ENCODE data around the gene FALEC.

The FALEC gene

GRCh38 chr1:150484861-150485260 is 30.7 kb upstream of the FALEC start:
- no peak overlapping the region for H3K9ac ChIP-seq (ENCODE audit: low read depth, low read length)

GRCh38 chr1:150486966-150487762 is 28.4 kb upstream of the FALEC start, which contains the start of gene TARS2:
Gene TARS2, plus strand, starts transcription at chr1:150487419. Its CDS starts 32 bp downstream, at chr1:150487451.
- Histone ChIP-seq H3K27me3 (ENCODE audit: control insufficient read depth, insufficient read depth, low read length) (no peaks in the 10 kb centered on the region), H3K36me3 (ENCODE audit: control insufficient read depth, insufficient read depth, low read length) (peaks cover 23% of the 10 kb centered on the region), H3K4me3 (ENCODE audit: low read depth, low read length) (peak within 1 kb of the TSS; percentile 85), H3K9ac (ENCODE audit: low read depth, low read length) (peak within 1 kb of the TSS; percentile 84), H3K4me1 (ENCODE audit: control insufficient read depth, insufficient read depth, low read length) (no peaks in the 10 kb centered on the region), H3K9me3 (ENCODE audit: control insufficient read depth, insufficient read depth, low read length) (no peaks in the 10 kb centered on the region)

More at GRCh38 chr1:150484861-150485260, 30.7 kb upstream of the FALEC start:
- no peaks in the 10 kb centered on the region for H3K27me3 ChIP-seq (ENCODE audit: control insufficient read depth, insufficient read depth, low read length)
- H3K9me3 ChIP-seq (ENCODE audit: control insufficient read depth, insufficient read depth, low read length) = no peaks in the 10 kb centered on the region
- H3K36me3 ChIP-seq (ENCODE audit: control insufficient read depth, insufficient read depth, low read length) = peaks cover 11% of the 10 kb centered on the region
- H3K4me3 ChIP-seq (ENCODE audit: low read depth, low read length) = no peak overlapping the region
- H3K4me1 ChIP-seq (ENCODE audit: control insufficient read depth, insufficient read depth, low read length) = no peaks in the 10 kb centered on the region

GRCh38 chr1:150487763-150488115 is 27.8 kb upstream of the FALEC start:
- no peaks in the 10 kb centered on the region for H3K4me1 ChIP-seq (ENCODE audit: control insufficient read depth, insufficient read depth, low read length)

GRCh38 chr1:150493175-150493574 is 22.4 kb upstream of the FALEC start:
- Histone ChIP-seq H3K36me3 (ENCODE audit: control insufficient read depth, insufficient read depth, low read length) (peaks cover 49% of the 10 kb centered on the region), H3K4me3 (ENCODE audit: low read depth, low read length) (no peak overlapping the region)

More at GRCh38 chr1:150487763-150488115, 27.8 kb upstream of the FALEC start:
- Histone ChIP-seq H3K4me3 (ENCODE audit: low read depth, low read length) (peak overlapping the region; percentile 85), H3K9ac (ENCODE audit: low read depth, low read length) (peak overlapping the region; percentile 84), H3K9me3 (ENCODE audit: control insufficient read depth, insufficient read depth, low read length) (no peaks in the 10 kb centered on the region), H3K36me3 (ENCODE audit: control insufficient read depth, insufficient read depth, low read length) (peaks cover 27% of the 10 kb centered on the region), H3K27me3 (ENCODE audit: control insufficient read depth, insufficient read depth, low read length) (no peaks in the 10 kb centered on the region)

GRCh38 chr1:150498342-150498741 is 17.2 kb upstream of the FALEC start:
- Histone ChIP-seq H3K9me3 (ENCODE audit: control insufficient read depth, insufficient read depth, low read length) (no peaks in the 10 kb centered on the region), H3K27me3 (ENCODE audit: control insufficient read depth, insufficient read depth, low read length) (no peaks in the 10 kb centered on the region), H3K9ac (ENCODE audit: low read depth, low read length) (no peak overlapping the region), H3K4me1 (ENCODE audit: control insufficient read depth, insufficient read depth, low read length) (no peaks in the 10 kb centered on the region), H3K4me3 (ENCODE audit: low read depth, low read length) (no peak overlapping the region), H3K36me3 (ENCODE audit: control insufficient read depth, insufficient read depth, low read length) (peaks cover 35% of the 10 kb centered on the region)

More at GRCh38 chr1:150493175-150493574, 22.4 kb upstream of the FALEC start:
- no peaks in the 10 kb centered on the region for H3K4me1 ChIP-seq (ENCODE audit: control insufficient read depth, insufficient read depth, low read length)
- no peaks in the 10 kb centered on the region for H3K9me3 ChIP-seq (ENCODE audit: control insufficient read depth, insufficient read depth, low read length)
- no peak overlapping the region for H3K9ac ChIP-seq (ENCODE audit: low read depth, low read length)
- no peaks in the 10 kb centered on the region for H3K27me3 ChIP-seq (ENCODE audit: control insufficient read depth, insufficient read depth, low read length)

GRCh38 chr1:150505431-150505830 is 10.1 kb upstream of the FALEC start:
- Histone ChIP-seq H3K4me3 (ENCODE audit: low read depth, low read length) (no peak overlapping the region), H3K9me3 (ENCODE audit: control insufficient read depth, insufficient read depth, low read length) (no peaks in the 10 kb centered on the region), H3K36me3 (ENCODE audit: control insufficient read depth, insufficient read depth, low read length) (peaks cover 36% of the 10 kb centered on the region), H3K9ac (ENCODE audit: low read depth, low read length) (no peak overlapping the region), H3K27me3 (ENCODE audit: control insufficient read depth, insufficient read depth, low read length) (no peaks in the 10 kb centered on the region), H3K4me1 (ENCODE audit: control insufficient read depth, insufficient read depth, low read length) (no peaks in the 10 kb centered on the region)

- Histone ChIP-seq H3K9me3 (ENCODE audit: control insufficient read depth, insufficient read depth, low read length) (no peaks in the 10 kb centered on the region), H3K4me1 (ENCODE audit: control insufficient read depth, insufficient read depth, low read length) (no peaks in the 10 kb centered on the region), H3K27me3 (ENCODE audit: control insufficient read depth, insufficient read depth, low read length) (no peaks in the 10 kb centered on the region), H3K36me3 (ENCODE audit: control insufficient read depth, insufficient read depth, low read length) (peaks cover 33% of the 10 kb centered on the region), H3K9ac (ENCODE audit: low read depth, low read length) (no peak within 1 kb of the TSS), H3K4me3 (ENCODE audit: low read depth, low read length) (no peak within 1 kb of the TSS)
These were observed 7.4 kb upstream of the FALEC start, which contains the start of gene ECM1 for GRCh38 chr1:150507912-150508864. Gene ECM1, plus strand, starts transcription at chr1:150508109. Its CDS starts 101 bp downstream, at chr1:150508210.

- Histone ChIP-seq H3K4me3 (ENCODE audit: low read depth, low read length) (no peak overlapping the region), H3K4me1 (ENCODE audit: control insufficient read depth, insufficient read depth, low read length) (no peaks in the 10 kb centered on the region), H3K36me3 (ENCODE audit: control insufficient read depth, insufficient read depth, low read length) (peaks cover 28% of the 10 kb centered on the region), H3K27me3 (ENCODE audit: control insufficient read depth, insufficient read depth, low read length) (no peaks in the 10 kb centered on the region), H3K9ac (ENCODE audit: low read depth, low read length) (no peak overlapping the region), H3K9me3 (ENCODE audit: control insufficient read depth, insufficient read depth, low read length) (no peaks in the 10 kb centered on the region)
These were observed 6.6 kb upstream of the FALEC start for GRCh38 chr1:150508982-150509381.

GRCh38 chr1:150511551-150511950 is 4.0 kb upstream of the FALEC start:
- Histone ChIP-seq H3K4me1 (ENCODE audit: control insufficient read depth, insufficient read depth, low read length) (peaks cover 1% of the 10 kb centered on the region), H3K36me3 (ENCODE audit: control insufficient read depth, insufficient read depth, low read length) (peaks cover 8% of the 10 kb centered on the region), H3K9me3 (ENCODE audit: control insufficient read depth, insufficient read depth, low read length) (no peaks in the 10 kb centered on the region), H3K27me3 (ENCODE audit: control insufficient read depth, insufficient read depth, low read length) (no peaks in the 10 kb centered on the region), H3K4me3 (ENCODE audit: low read depth, low read length) (no peak overlapping the region), H3K9ac (ENCODE audit: low read depth, low read length) (no peak overlapping the region)

GRCh38 chr1:150511985-150512660 is 3.4 kb upstream of the FALEC start:
- Histone ChIP-seq H3K9me3 (ENCODE audit: control insufficient read depth, insufficient read depth, low read length) (no peaks in the 10 kb centered on the region), H3K36me3 (ENCODE audit: control insufficient read depth, insufficient read depth, low read length) (peaks cover 8% of the 10 kb centered on the region), H3K9ac (ENCODE audit: low read depth, low read length) (no peak overlapping the region), H3K4me3 (ENCODE audit: low read depth, low read length) (no peak overlapping the region), H3K4me1 (ENCODE audit: control insufficient read depth, insufficient read depth, low read length) (peaks cover 3% of the 10 kb centered on the region), H3K27me3 (ENCODE audit: control insufficient read depth, insufficient read depth, low read length) (no peaks in the 10 kb centered on the region)

GRCh38 chr1:150512846-150513245 is 2.7 kb upstream of the FALEC start:
- Histone ChIP-seq H3K4me1 (ENCODE audit: control insufficient read depth, insufficient read depth, low read length) (peaks cover 3% of the 10 kb centered on the region), H3K27me3 (ENCODE audit: control insufficient read depth, insufficient read depth, low read length) (no peaks in the 10 kb centered on the region), H3K4me3 (ENCODE audit: low read depth, low read length) (no peak overlapping the region), H3K9ac (ENCODE audit: low read depth, low read length) (no peak overlapping the region), H3K9me3 (ENCODE audit: control insufficient read depth, insufficient read depth, low read length) (no peaks in the 10 kb centered on the region), H3K36me3 (ENCODE audit: control insufficient read depth, insufficient read depth, low read length) (peaks cover 6% of the 10 kb centered on the region)

Measured in iPS-15b (cell line).